ENCODE results near the gene RPS6KA3. TPM values are rescaled to one million over a fixed set of nuclear protein-coding genes. Genes with fewer than 3 reads are reported as not detected.
A peak's percentile ranks its signal among the peaks of the same experiment; 100 is the strongest.

Gene RPS6KA3
- total RNA-seq, 1 donor from 2014 or later = 40.5 TPM

GRCh38 chrX:20267607-20267930 lies 860 bp upstream of the RPS6KA3 start:
- H3K4me1 Mint-ChIP-seq = peaks cover 19% of the 10 kb centered on the region
- H3K36me3 Mint-ChIP-seq (ENCODE audit: low read depth) = peaks cover 3% of the 10 kb centered on the region
- no peaks in the 10 kb centered on the region for H3K9me3 Mint-ChIP-seq
- intact Hi-C loops (cut with micrococcal nuclease) = loop anchor here (1.0 to 10.0 kb wide), 7 partner anchors 15 to 1840 kb away; partner anchors contain the start of genes CDKL5, CNKSR2 and EIF1AX
- ATAC-seq (ENCODE audit: low read depth) = no peak
- ChIA-PET POLR2A (interaction anchor here (0.6 to 2.2 kb wide), 9 partner anchors 15 to 151 kb away, joined by 3 to 13 read pairs (median 4); no protein-coding TSS in a partner anchor), CTCF (no interaction called here)
- peak overlapping the region; percentile 89 for H3K4me3 Mint-ChIP-seq
- no peak for DNase-seq
- no peaks in the 10 kb centered on the region for H3K27me3 Mint-ChIP-seq
- H3K27ac Mint-ChIP-seq = peak overlapping the region; percentile 90
- TF ChIP-seq CTCF (IDR thresholded peaks at IDR 0.05) = no peak

GRCh38 chrX:20265726-20266681 lies 705 bp downstream of the RPS6KA3 start:
- ChIA-PET CTCF (no interaction called here), POLR2A (interaction anchor here (0.7 to 2.2 kb wide), 10 partner anchors 10 to 153 kb away, joined by 3 to 13 read pairs (median 4); no protein-coding TSS in a partner anchor)
- peak overlapping the region; percentile 88 for H3K27ac Mint-ChIP-seq
- H3K4me3 Mint-ChIP-seq = peak overlapping the region; percentile 92
- peak; percentile 23 for DNase-seq
- no peaks in the 10 kb centered on the region for H3K27me3 Mint-ChIP-seq
- no peak for TF ChIP-seq CTCF (IDR thresholded peaks at IDR 0.05)
- intact Hi-C loops (cut with micrococcal nuclease) = loop anchor here (2.0 to 10.0 kb wide), 6 partner anchors 13 to 1839 kb away; partner anchors contain the start of genes CDKL5 and CNKSR2
- peaks cover 3% of the 10 kb centered on the region for H3K36me3 Mint-ChIP-seq (ENCODE audit: low read depth)
- ATAC-seq (ENCODE audit: low read depth) = peak; percentile 11
- no peaks in the 10 kb centered on the region for H3K9me3 Mint-ChIP-seq
- H3K4me1 Mint-ChIP-seq = peaks cover 29% of the 10 kb centered on the region

- peaks cover 3% of the 10 kb centered on the region for H3K36me3 Mint-ChIP-seq (ENCODE audit: low read depth)
- ATAC-seq (ENCODE audit: low read depth) (peak; percentile 28), DNase-seq (peak; percentile 32)
- H3K27ac Mint-ChIP-seq = peak overlapping the region; percentile 88
- no peak for TF ChIP-seq CTCF (IDR thresholded peaks at IDR 0.05)
- intact Hi-C loops (cut with micrococcal nuclease) = loop anchor here (5.0 to 10.0 kb wide), 3 partner anchors 1110 to 1838 kb away; partner anchors contain the start of genes CDKL5 and CNKSR2
- H3K4me3 Mint-ChIP-seq = peak overlapping the region; percentile 92
- H3K27me3 Mint-ChIP-seq = no peaks in the 10 kb centered on the region
- POLR2A ChIA-PET = interaction anchor here (0.7 to 1.1 kb wide), 4 partner anchors 11 to 110 kb away, joined by 3 to 4 read pairs (median 3); no protein-coding TSS in a partner anchor
- H3K4me1 Mint-ChIP-seq = peaks cover 33% of the 10 kb centered on the region
- H3K9me3 Mint-ChIP-seq = no peaks in the 10 kb centered on the region
- CTCF ChIA-PET = no interaction called here
Measured at GRCh38 chrX:20265221-20265725, 1.4 kb downstream of the RPS6KA3 start.

- Mint-ChIP-seq H3K36me3 (ENCODE audit: low read depth) (peaks cover 3% of the 10 kb centered on the region), H3K9me3 (no peaks in the 10 kb centered on the region), H3K27me3 (no peaks in the 10 kb centered on the region), H3K27ac (peak overlapping the region; percentile 71), H3K4me3 (peak overlapping the region; percentile 59), H3K4me1 (peaks cover 44% of the 10 kb centered on the region)
- no peak for TF ChIP-seq CTCF (IDR thresholded peaks at IDR 0.05)
- CTCF ChIA-PET = no interaction called here
- POLR2A ChIA-PET = no interaction called here
- intact Hi-C loops (cut with micrococcal nuclease) = loop anchor here (10.0 kb wide), 2 partner anchors 1111 to 1171 kb away; partner anchors contain the start of gene CNKSR2
- no peak for ATAC-seq (ENCODE audit: low read depth)
- DNase-seq = no peak
Measured at GRCh38 chrX:20263474-20263873, 3.2 kb downstream of the RPS6KA3 start.

- ATAC-seq (ENCODE audit: low read depth) = no peak
- Mint-ChIP-seq H3K9me3 (no peaks in the 10 kb centered on the region), H3K4me3 (no peak overlapping the region), H3K27me3 (no peaks in the 10 kb centered on the region), H3K36me3 (ENCODE audit: low read depth) (peaks cover 6% of the 10 kb centered on the region), H3K27ac (no peak overlapping the region), H3K4me1 (peaks cover 60% of the 10 kb centered on the region)
- intact Hi-C loops (cut with micrococcal nuclease) = loop anchor here (10.0 kb wide), 2 partner anchors 1114 to 1174 kb away; partner anchors contain the start of gene CNKSR2
- ChIA-PET POLR2A (no interaction called here), CTCF (no interaction called here)
- no peak for DNase-seq
- TF ChIP-seq CTCF (IDR thresholded peaks at IDR 0.05) = no peak
Measured at GRCh38 chrX:20260885-20261284, 5.8 kb downstream of the RPS6KA3 start.

All from activated B cell treated with CpG ODN at 0.5 μM for 24 hours (primary cell).